Measurements from ENCODE around the gene PODXL2.
"Not testable (repeated sequence)": the region's sequence is repeated elsewhere in the genome, so short reads cannot be mapped to it uniquely, and the experiment has no call there.

PODXL2 gene

DNA sequence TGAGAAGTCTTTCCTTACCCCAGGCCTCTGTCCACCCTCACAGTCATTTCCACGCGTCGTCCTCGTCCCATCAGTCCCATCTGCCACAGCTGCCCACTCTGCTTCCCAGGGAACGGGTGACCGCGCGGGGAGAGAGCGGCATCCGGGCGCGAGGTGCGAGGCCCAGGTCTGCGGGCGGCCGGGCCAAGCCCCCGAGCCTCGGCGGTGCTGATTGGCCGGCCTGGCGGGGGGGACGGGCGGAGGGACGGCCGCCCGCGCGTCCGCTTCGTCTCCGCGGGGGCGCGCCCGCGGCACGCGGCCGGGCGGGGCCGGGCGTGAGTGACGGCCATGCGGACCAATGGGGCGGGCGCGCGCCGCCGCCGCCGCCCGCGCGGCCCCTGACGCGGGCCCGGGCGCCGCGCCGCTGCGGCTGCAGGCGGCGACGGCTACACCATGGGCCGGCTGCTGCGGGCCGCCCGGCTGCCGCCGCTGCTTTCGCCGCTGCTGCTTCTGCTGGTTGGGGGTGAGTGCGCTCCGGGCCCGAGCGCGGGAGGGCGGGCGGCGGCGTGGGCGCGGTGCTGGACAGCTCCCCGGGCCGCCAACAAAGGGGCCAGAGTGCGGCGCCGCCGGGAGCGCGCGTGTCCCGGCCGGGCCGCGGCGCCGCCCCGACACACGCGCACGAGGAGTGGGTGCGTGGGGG lies at the start of gene PODXL2:
TSS of gene PODXL2 (plus strand) at position 398 of the 679 bp plus-strand sequence. CDS start at position 433, 35 bp downstream.
- DNase-seq (ENCODE audit: low read depth, low spot score) = no peak

- DNase-seq (ENCODE audit: low read depth, low spot score) = no peak
Observed at GRCh38 chr3:127580327-127581060, 48.5 kb upstream of the PODXL2 start.

GRCh38 chr3:127584734-127585133 lies 44.3 kb upstream of the PODXL2 start:
- no peak for DNase-seq (ENCODE audit: low read depth, low spot score)

DNA sequence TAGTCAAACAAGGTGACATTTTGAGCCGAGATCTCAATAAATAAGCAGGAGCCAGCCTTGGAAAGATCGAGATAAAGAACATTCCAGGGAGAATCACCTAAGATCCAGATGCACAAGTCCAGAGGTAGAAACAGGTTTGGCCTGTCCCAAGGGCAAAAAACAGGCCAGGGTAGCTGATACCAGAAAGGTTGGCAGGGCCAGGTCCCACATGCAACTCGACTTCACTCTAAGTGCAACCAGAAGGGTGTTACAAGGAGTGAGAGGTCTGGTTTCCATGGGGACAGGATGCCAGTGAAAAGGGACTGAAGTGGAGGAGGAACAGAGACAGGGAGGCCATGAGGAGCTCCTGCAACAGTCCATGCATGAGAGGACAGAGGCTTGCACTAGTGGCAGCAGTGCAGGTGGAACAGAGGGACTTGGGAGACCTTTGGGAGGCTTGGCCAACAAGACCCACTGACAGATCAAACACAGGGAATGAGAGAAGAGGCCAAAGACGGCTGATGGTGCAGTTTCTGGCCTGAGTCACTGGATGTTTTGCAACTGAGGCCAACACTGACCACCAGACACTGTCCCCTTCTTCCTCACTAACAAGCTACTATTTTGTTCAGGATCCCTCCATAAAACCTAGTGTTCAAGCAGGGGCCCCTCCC lies 43.7 kb upstream of the PODXL2 start:
- no peak for DNase-seq (ENCODE audit: low read depth, low spot score)

GRCh38 chr3:127585813-127586413 lies 43.1 kb upstream of the PODXL2 start:
- no peak for DNase-seq (ENCODE audit: low read depth, low spot score)

GRCh38 chr3:127587876-127588275 lies 41.1 kb upstream of the PODXL2 start:
- no peak for DNase-seq (ENCODE audit: low read depth, low spot score)

GRCh38 chr3:127588806-127589577 lies 40.0 kb upstream of the PODXL2 start:
- no peak for DNase-seq (ENCODE audit: low read depth, low spot score)

DNA sequence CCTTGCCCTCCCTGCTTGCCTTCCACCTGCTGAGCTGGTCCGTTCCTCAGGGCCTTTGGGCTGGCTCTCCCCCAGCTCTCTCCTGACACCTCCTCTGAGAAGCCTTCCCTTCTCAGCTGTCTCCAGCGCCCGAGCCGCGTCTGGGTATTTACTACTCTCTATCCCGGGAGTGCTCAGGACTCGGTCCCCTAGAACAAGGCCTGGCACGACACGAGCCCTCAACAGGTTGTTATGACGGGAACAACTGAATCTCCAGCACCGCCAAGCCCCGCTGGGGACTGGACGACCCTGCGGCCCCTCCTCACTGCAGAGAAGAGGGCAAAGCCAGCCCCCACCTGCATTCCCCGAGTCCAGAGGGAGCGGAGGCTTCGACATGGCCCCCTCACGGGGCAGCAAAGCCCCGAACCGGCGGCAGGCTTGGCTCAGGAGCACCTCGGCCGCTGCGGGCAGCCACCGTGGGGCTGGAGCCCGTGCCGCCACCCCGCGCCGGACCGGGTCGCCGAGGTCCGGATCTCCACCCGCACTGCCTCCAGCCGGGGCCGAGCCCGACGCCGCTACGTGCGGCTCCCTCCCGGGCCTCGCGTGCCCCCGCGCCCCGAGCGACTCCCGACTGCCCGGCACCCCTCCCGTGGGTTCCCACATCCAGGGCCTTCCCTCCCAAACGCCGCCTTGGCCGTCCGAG lies 39.2 kb upstream of the PODXL2 start:
- no peak for DNase-seq (ENCODE audit: low read depth, low spot score)

DNA sequence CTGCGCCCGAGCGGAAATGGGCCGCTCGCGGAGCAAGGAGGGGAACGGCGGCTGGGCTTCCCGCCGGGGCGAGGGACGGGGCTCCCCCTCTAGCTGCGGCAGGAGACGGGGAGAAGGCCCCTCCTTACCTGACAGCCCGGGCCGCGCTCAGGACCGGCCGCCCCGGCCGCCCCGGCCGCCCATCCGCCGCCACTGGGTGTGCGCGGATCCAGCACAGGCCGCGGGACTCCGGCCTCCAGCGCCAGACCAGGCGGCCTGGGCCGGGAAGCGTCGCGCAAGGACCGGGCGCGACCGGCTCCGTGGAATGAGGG lies 38.7 kb upstream of the PODXL2 start:
- no peak for DNase-seq (ENCODE audit: low read depth, low spot score)

DNA sequence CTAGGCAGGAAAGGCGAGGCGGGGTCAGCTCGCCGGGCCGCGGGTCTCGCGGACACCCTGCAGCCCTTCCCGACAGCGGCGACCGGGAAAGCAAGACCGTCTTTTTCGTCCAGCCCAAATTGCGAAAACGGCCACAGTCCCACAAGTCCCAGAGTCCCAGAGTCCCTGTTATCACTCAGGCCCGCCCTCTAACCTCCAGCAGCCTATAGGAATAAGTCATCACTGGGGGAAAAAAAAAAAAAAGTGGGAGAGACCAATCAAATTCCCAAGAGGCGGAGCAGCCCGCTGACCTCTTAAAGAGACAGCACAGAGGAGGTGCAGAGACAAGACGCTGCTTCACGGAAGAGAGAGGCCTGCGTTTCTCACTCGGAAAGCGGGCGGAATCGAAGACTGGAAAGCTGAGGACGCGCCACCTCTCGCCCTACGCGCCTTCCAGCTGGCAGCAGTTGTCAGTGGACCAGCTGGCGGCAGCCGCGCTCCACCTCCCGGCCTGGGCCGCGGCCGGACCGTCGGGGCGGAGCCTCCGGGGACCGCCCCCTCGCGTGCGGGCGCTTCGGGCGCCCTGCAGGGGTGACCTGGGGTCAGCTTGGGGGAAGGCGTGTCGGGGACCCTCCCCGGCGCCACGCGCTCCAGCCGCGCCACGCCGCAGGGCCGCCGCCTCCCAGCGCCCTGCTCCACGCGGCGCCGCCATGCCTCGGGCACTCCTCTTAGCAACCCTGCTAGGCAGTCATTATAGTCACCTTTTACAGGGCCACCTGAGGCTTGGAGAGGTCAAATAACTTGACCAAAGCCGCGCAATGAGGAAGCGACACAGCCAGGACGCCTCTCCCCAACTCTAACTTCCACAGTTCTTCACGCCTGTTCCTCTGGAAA lies 38.2 kb upstream of the PODXL2 start, which contains the start of gene TPRA1:
TSS of gene TPRA1 (minus strand) at position 141 of the 873 bp plus-strand sequence. CDS start 10,587 bp downstream, outside the sequence.
- DNase-seq (ENCODE audit: low read depth, low spot score) = peak; percentile 83

DNA sequence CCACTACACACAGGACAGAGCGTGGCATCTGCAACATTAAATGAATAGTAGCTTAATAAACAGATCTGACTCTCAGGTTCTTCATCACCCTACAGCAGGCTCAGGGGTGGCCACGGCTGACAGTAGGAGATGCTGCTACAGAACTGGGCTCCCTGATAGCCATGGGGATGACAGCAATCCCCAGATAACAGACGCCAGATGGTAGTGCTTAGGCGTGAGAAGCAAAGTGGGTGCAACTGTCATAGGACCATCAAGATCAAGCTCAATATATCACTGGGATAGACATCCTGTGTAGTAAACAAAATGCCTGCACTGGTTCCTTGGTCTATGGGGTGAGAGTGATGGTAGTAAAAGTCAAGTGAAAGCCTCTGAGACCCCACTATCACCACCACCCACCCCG lies 35.8 kb upstream of the PODXL2 start:
- DNase-seq (ENCODE audit: low read depth, low spot score) = no peak

DNA sequence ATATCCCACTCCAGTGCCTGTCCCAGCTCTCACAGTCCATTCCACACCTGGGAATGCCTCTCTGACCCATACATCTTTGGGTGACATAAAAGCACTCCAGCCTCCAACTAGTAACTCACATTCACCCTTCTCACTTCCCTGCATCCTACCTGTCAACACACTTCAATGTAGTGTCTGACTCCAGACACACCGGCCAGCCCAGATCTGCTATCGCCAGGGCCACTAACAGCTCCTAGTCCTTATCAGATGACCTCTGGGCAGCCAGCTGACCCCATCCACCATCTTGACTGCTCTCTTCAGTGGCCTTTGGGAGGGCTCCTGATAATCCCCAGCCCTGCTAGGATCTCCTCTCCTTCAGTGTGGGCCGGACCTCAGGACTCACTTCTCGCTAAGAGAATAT lies 33.7 kb upstream of the PODXL2 start:
- DNase-seq (ENCODE audit: low read depth, low spot score) = no peak

DNA sequence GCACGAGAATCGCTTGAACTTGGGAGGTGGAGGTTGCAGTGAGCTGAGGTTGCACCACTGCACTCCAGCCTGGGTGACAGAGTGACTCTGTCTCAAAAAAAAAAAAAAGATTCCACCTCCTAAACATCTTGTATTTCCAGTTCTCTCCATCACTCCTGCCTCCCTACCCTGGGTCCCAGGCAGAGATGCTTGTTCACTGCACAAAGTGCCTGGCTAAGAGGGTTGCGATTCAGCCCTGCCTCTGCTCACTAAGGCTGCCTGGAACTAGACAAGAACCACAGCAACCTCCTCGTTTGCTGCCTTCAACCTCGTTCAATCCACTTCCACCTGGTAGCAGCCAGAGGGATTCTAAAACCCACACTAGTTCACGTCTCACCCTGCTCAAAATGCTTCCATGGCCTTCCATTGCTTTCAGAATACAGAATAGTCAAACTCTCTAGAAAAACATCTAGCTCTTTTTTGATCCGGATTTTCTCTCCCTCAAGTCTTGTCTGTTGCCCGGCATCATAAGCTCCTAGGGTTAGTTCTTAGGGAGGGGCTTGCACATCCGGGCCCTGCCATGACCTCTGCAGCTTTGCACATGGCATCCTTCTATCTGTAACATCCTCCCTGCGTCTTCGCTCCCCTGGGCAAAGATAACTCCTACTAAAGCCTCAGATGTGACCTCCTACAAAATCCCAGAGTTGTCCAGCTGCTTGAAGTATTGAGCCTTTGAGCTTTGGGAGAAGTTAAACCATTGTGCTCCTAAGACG lies 31.8 kb upstream of the PODXL2 start:
- no peak for DNase-seq (ENCODE audit: low read depth, low spot score)

- no peak for DNase-seq (ENCODE audit: low read depth, low spot score)
Observed at GRCh38 chr3:127598841-127599570, 30.0 kb upstream of the PODXL2 start.

DNA sequence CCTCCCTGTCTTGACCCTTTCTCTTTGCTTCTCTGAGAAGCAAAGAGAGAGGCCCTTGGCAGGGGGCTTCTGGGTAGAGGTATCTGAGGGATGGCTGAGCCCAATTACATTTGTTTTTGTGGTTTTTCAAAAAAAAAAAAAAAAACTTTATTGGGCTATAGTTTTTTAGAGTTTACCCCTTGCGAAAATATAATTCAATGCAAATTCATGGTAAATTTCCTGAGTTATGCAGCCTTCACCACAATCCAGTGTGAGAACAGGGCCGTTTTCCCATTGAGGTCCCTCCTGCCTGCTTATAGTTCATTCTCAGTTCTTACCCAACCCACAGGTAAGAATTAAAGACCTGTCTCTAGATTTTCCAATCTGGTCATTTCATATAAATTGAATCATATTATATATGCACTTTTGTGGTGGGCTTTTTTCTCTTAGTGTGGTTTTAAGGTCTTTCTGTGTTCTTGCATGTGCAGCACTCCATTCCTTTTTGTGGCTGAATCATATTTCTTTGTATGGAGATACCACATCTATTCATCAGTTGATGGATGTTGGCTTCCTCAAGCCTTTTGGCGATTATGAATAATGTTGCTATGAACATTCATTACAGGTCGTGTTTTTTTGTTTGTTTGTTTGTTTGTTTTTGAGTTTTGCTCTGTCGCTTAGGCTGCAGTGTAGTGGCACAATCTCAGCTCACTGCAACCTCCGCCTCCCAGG lies 28.1 kb upstream of the PODXL2 start:
- no peak for DNase-seq (ENCODE audit: low read depth, low spot score)

DNA sequence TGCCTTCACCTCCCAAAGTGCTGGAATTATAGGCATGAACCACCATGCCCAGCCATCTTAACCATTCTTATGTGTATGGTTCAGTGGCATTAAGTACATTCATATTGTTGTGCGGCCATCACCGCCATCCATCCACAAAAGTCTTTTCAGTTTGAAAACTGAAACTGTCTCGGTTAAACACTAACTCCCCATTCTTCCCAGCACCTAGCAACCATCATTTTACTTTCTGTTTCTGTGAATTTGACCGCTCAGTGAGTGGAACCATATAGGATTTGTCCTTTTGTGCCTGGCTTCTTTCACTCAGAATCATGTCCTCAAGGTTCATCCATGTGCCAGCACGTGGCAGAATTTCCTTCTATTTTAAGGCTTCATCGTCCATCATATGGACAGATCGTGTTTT lies 24.9 kb upstream of the PODXL2 start:
- no peak for DNase-seq (ENCODE audit: low read depth, low spot score)

DNA sequence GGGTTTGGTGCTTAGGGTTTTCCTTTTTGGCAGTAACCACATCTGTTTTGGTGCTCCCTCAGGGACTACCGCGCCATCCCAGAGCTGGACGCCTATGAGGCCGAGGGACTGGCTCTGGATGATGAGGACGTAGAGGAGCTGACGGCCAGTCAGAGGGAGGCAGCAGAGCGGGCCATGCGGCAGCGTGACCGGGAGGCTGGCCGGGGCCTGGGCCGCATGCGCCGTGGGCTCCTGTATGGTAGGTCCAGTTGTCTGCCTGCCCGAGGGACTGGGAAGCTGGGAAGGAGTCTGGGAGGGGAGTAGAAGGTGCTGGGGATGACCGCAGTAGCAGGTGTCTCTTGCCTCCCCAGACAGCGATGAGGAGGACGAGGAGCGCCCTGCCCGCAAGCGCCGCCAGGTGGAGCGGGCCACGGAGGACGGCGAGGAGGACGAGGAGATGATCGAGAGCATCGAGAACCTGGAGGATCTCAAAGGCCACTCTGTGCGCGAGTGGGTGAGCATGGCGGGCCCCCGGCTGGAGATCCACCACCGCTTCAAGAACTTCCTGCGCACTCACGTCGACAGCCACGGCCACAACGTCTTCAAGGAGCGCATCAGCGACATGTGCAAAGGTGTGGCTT lies 24.3 kb upstream of the PODXL2 start:
- no peak for DNase-seq (ENCODE audit: low read depth, low spot score)

DNA sequence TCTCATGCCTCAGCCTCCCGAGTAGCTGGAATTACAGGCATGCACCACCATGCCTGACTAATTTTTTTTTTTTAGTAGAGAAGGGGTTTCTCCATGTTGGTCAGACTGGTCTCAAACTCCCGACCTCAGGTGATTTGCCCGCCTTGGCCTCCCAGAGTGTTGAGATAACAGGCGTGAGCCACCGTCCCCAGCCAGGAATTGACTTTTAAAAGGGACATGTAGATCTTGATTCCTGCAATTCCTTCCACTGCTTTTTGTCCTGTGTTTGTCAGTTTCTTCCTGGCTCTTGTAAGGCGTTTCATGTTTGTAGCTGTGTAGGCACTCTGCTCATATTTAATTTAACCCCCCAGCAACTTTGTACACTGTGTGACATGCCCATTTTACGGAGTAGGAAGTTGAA lies 23.4 kb upstream of the PODXL2 start:
- DNase-seq (ENCODE audit: low read depth, low spot score) = not testable (repeated sequence)

Data from brain pericyte (primary cell).